Measurements from ENCODE around the gene MAGI2. TPM values are rescaled to one million over a fixed set of nuclear protein-coding genes. Genes with fewer than 3 reads are reported as not detected.

Gene MAGI2
- total RNA-seq, 2 experiments from 2014 or later: 0.03 to 0.17 TPM

DNA sequence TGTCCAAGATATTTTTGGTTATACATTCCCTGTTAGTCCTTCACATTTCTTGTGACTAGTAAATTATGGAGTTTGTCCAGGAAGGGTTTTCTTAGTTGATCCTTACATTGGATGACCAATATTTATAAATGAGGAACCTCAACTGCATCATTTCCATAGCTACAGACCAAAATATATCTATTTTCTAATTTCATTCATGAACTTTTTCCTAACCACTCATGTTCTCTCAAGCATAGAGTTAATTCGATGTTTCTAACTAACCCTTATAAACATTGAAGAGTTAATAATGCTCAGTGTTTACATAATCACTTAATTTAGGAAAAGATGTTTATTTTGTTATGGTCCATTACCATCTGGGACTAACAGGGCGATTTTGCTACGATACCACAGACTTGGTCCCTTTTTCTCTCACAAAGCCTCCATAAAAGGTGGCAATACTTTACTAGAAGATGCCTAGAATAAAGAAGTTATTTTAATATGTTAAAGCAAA, 591.0 kb downstream of the MAGI2 start:
- Histone ChIP-seq H3K4me1 (ENCODE audit: insufficient read depth, low read length, poor library complexity, severe bottlenecking) (no peaks in the 10 kb centered on the region), H4K20me1 (ENCODE audit: insufficient read depth, low read length) (no peaks in the 10 kb centered on the region), H3K36me3 (ENCODE audit: insufficient read depth, low read length) (no peaks in the 10 kb centered on the region), H3K4me2 (ENCODE audit: low read length) (no peak overlapping the region), H3K9me3 (ENCODE audit: low read length) (no peaks in the 10 kb centered on the region), H3K4me3 (ENCODE audit: low read depth, low read length, poor library complexity, severe bottlenecking) (no peak overlapping the region), H3K79me2 (ENCODE audit: insufficient read depth, low read depth, low read length) (no peaks in the 10 kb centered on the region), H3K27ac (ENCODE audit: low read depth, low read length, poor library complexity, severe bottlenecking) (no peak overlapping the region), H2AFZ (ENCODE audit: low read length) (no peak overlapping the region), H3K9me2 (ENCODE audit: insufficient read depth, low read length) (no peaks in the 10 kb centered on the region)
- TF ChIP-seq EZH2phosphoT487 (IDR thresholded peaks at IDR 0.05; ENCODE audit: borderline replicate concordance, low read depth, low read length): no peak
- TF ChIP-seq, protein P1, sequence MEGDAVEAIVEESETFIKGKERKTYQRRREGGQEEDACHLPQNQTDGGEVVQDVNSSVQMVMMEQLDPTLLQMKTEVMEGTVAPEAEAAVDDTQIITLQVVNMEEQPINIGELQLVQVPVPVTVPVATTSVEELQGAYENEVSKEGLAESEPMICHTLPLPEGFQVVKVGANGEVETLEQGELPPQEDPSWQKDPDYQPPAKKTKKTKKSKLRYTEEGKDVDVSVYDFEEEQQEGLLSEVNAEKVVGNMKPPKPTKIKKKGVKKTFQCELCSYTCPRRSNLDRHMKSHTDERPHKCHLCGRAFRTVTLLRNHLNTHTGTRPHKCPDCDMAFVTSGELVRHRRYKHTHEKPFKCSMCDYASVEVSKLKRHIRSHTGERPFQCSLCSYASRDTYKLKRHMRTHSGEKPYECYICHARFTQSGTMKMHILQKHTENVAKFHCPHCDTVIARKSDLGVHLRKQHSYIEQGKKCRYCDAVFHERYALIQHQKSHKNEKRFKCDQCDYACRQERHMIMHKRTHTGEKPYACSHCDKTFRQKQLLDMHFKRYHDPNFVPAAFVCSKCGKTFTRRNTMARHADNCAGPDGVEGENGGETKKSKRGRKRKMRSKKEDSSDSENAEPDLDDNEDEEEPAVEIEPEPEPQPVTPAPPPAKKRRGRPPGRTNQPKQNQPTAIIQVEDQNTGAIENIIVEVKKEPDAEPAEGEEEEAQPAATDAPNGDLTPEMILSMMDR (conservative IDR thresholded peaks at IDR 0.05; ENCODE audit: low read length): no peak
- CTCF ChIA-PET (ENCODE audit: unreplicated experiment): no interaction called here
- intact Hi-C loops (cut with micrococcal nuclease; ENCODE audit: unreplicated experiment): no loop called here
- BruUV-seq (replicated peaks): no TSS peak
- POLR2A ChIA-PET: no interaction called here
- DNase-seq (ENCODE audit: low spot score): no peak

DNA sequence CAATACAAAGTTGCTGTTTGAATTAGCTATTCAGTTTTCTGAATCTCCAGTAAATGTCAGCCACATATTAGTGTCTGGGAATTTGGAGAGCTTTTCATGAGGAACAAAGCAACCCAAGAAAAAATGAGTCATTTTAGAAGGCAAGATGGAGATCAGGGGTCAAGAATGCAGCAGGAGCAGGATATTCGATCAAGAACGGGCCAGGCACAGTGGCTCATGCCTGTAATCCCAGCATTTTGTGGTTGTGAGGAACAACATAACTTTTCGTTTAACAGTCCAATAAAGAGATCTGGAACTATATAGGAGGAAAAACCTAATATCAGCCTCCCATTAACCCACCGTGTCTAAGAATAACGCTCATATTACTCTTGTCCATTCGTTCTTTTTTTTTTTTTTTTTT, 600.5 kb downstream of the MAGI2 start:
- no peak for DNase-seq (ENCODE audit: low spot score)
- Histone ChIP-seq H3K27ac (ENCODE audit: low read depth, low read length, poor library complexity, severe bottlenecking) (no peak overlapping the region), H4K20me1 (ENCODE audit: insufficient read depth, low read length) (no peaks in the 10 kb centered on the region), H3K4me2 (ENCODE audit: low read length) (no peak overlapping the region), H3K4me3 (ENCODE audit: low read depth, low read length, poor library complexity, severe bottlenecking) (no peak overlapping the region), H3K79me2 (ENCODE audit: insufficient read depth, low read depth, low read length) (no peaks in the 10 kb centered on the region), H2AFZ (ENCODE audit: low read length) (no peak overlapping the region), H3K36me3 (ENCODE audit: insufficient read depth, low read length) (no peaks in the 10 kb centered on the region), H3K4me1 (ENCODE audit: insufficient read depth, low read length, poor library complexity, severe bottlenecking) (no peaks in the 10 kb centered on the region), H3K9me3 (ENCODE audit: low read length) (no peaks in the 10 kb centered on the region), H3K9me2 (ENCODE audit: insufficient read depth, low read length) (no peaks in the 10 kb centered on the region)
- POLR2A ChIA-PET: interaction anchor here (0.6 to 1.2 kb wide), 2 partner anchors 53 to 501 kb away, joined by 3 read pairs; no protein-coding TSS in a partner anchor
- CTCF ChIA-PET (ENCODE audit: unreplicated experiment): no interaction called here
- intact Hi-C loops (cut with micrococcal nuclease; ENCODE audit: unreplicated experiment): no loop called here
- TF ChIP-seq EZH2phosphoT487 (IDR thresholded peaks at IDR 0.05; ENCODE audit: borderline replicate concordance, low read depth, low read length): no peak
- TF ChIP-seq, protein P1 (conservative IDR thresholded peaks at IDR 0.05; ENCODE audit: low read length): no peak
- no TSS peak for BruUV-seq (replicated peaks)

DNA sequence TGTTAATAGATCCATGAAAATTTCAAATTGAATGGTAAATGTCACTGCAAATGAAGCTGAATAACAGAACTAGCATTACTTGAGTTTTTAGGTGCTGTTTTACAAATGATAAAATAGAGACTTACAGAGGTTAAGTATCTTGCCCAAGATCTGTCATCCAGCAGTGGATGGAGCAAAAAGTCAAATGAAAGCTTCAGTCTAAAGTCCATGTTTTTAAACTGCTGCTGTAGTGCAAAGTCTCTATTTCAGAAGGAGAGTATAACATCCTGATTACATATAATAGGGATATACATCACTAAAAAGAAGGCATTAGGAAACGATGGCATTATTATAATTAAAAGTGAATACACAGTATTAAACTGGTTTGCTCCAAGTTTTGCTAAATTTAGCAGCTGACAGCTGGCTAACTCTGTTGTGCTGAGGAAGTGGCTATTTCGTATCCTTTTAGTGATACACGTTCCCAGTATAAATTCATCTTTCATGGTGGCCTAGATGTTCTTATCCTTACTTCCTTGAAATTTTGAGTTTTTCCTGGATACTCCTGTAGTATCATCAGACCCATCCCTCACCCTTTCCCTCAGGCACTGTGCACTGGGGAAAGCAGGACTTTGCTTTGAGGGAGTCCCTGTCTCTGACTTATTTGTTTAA, 603.2 kb downstream of the MAGI2 start:
- H3K9me2 ChIP-seq (ENCODE audit: insufficient read depth, low read length): no peaks in the 10 kb centered on the region
- no peaks in the 10 kb centered on the region for H3K9me3 ChIP-seq (ENCODE audit: low read length)
- no peaks in the 10 kb centered on the region for H3K79me2 ChIP-seq (ENCODE audit: insufficient read depth, low read depth, low read length)
- DNase-seq (ENCODE audit: low spot score): no peak
- BruUV-seq (replicated peaks): no TSS peak
- no peak overlapping the region for H3K4me2 ChIP-seq (ENCODE audit: low read length)
- no peaks in the 10 kb centered on the region for H4K20me1 ChIP-seq (ENCODE audit: insufficient read depth, low read length)
- H2AFZ ChIP-seq (ENCODE audit: low read length): no peak overlapping the region
- ChIA-PET POLR2A (no interaction called here), CTCF (ENCODE audit: unreplicated experiment) (no interaction called here)
- H3K27ac ChIP-seq (ENCODE audit: low read depth, low read length, poor library complexity, severe bottlenecking): no peak overlapping the region
- no peaks in the 10 kb centered on the region for H3K4me1 ChIP-seq (ENCODE audit: insufficient read depth, low read length, poor library complexity, severe bottlenecking)
- H3K36me3 ChIP-seq (ENCODE audit: insufficient read depth, low read length): no peaks in the 10 kb centered on the region
- intact Hi-C loops (cut with micrococcal nuclease; ENCODE audit: unreplicated experiment): no loop called here
- no peak for TF ChIP-seq EZH2phosphoT487 (IDR thresholded peaks at IDR 0.05; ENCODE audit: borderline replicate concordance, low read depth, low read length)
- TF ChIP-seq, protein P1 (conservative IDR thresholded peaks at IDR 0.05; ENCODE audit: low read length): no peak
- no peak overlapping the region for H3K4me3 ChIP-seq (ENCODE audit: low read depth, low read length, poor library complexity, severe bottlenecking)
